HEK293 (cell line): ENCODE results near the gene RNF223.

Source experiments
- CTCF ChIA-PET: fragments of 350-600 bp; formaldehyde crosslinking; extraction: SDS; loops from one replicate; lab custom pipeline; 2021; ENCODE audit warnings: antibody characterized with exemption; lab: Yijun Ruan, JAX
- POLR2A ChIA-PET: fragments of 300-600 bp; formaldehyde crosslinking; extraction: SDS; loops from one replicate; lab custom pipeline; 2020; ENCODE audit warnings: antibody characterized with exemption, inconsistent platforms; lab: Yijun Ruan, JAX
- H3K27ac ChIP-seq: fragments of 200-500 bp; sonication (Bioruptor generic); 2 replicates; pipeline ENCODE4 v1.5.1; 2014; ENCODE audit warnings: low read depth, low read length, control low read depth, inconsistent platforms; ENCODE audit errors: extremely low read depth
- H3K36me3 ChIP-seq, 2 experiments: fragments of 200-500 bp in 1 of 2; sonication (Bioruptor generic) in 1 of 2; 1 replicate in 1 of 2; 2 replicates in 1 of 2; pipeline ENCODE4 v1.5.1; 2014 to 2017; ENCODE audit warnings: inconsistent platforms in 2 of 2, low read length in 2 of 2; ENCODE audit not compliant: control insufficient read depth in 2 of 2, insufficient read depth in 1 of 2
- H3K4me1 ChIP-seq: fragments of 200-500 bp; sonication (Bioruptor generic); 2 replicates; pipeline ENCODE4 v1.5.1; 2014; ENCODE audit warnings: mild to moderate bottlenecking, low read length, inconsistent platforms; ENCODE audit not compliant: control insufficient read depth, insufficient read depth
- H3K4me3 ChIP-seq: 2 replicates; pipeline ENCODE4 v1.5.1; 2011; ENCODE audit warnings: low read depth, mild to moderate bottlenecking, control low read depth, low read length, moderate library complexity
- H3K9me3 ChIP-seq: fragments of 200-500 bp; sonication (Bioruptor generic); 2 replicates; pipeline ENCODE4 v1.5.1; 2014; ENCODE audit warnings: low read depth, low read length, inconsistent platforms; ENCODE audit not compliant: control insufficient read depth, insufficient read depth
- EGR2 ChIP-seq: fragments of 450-650 bp; formaldehyde crosslinking; IDR thresholded peaks from 2 replicates; pipeline ENCODE4 v1.5.1; 2016; ENCODE audit warnings: low read depth, missing biosample characterization, missing genetic modification characterization
- KLF7 ChIP-seq: fragments of 450-650 bp; formaldehyde crosslinking; IDR thresholded peaks from 2 replicates; pipeline ENCODE4 v1.5.1; 2016; ENCODE audit warnings: missing biosample characterization, missing genetic modification characterization, borderline replicate concordance
- MYNN ChIP-seq: fragments of 450-650 bp; formaldehyde crosslinking; IDR thresholded peaks from 2 replicates; pipeline ENCODE4 v1.5.1; 2016; ENCODE audit warnings: missing biosample characterization, missing genetic modification characterization, borderline replicate concordance
- PRDM1 ChIP-seq: fragments of 450-650 bp; formaldehyde crosslinking; IDR thresholded peaks from 2 replicates; pipeline ENCODE4; 2016; ENCODE audit warnings: missing biosample characterization, missing genetic modification characterization
- TCF7L2 ChIP-seq: IDR thresholded peaks from 2 replicates; pipeline ENCODE4 v1.6.1; 2011; ENCODE audit warnings: low read depth, mild to moderate bottlenecking, inconsistent platforms, low read length, moderate library complexity, borderline replicate concordance
- ZBTB8A ChIP-seq: fragments of 450-650 bp; formaldehyde crosslinking; IDR thresholded peaks from 2 replicates; pipeline ENCODE4 v1.5.1; 2016; ENCODE audit warnings: missing biosample characterization, missing genetic modification characterization
- ZFP69B ChIP-seq: fragments of 450-650 bp; formaldehyde crosslinking; IDR thresholded peaks from 2 replicates; pipeline ENCODE4 v1.5.1; 2016; ENCODE audit warnings: missing biosample characterization, missing genetic modification characterization
- ZNF155 ChIP-seq: fragments of 450-650 bp; formaldehyde crosslinking; IDR thresholded peaks from 2 replicates; pipeline ENCODE4 v1.5.1; 2016; ENCODE audit warnings: missing biosample characterization, missing genetic modification characterization
- ZNF26 ChIP-seq: fragments of 450-650 bp; formaldehyde crosslinking; IDR thresholded peaks from 2 replicates; pipeline ENCODE4 v1.5.1; 2016; ENCODE audit warnings: missing biosample characterization, missing genetic modification characterization
- ZNF292 ChIP-seq: fragments of 450-650 bp; formaldehyde crosslinking; IDR thresholded peaks from 2 replicates; pipeline ENCODE4 v1.5.1; 2016; ENCODE audit warnings: low read depth, missing biosample characterization, missing genetic modification characterization, borderline replicate concordance
- ZNF324 ChIP-seq: fragments of 450-650 bp; formaldehyde crosslinking; IDR thresholded peaks from 2 replicates; pipeline ENCODE4 v1.5.1; 2016; ENCODE audit warnings: missing biosample characterization, missing genetic modification characterization
- ZNF473 ChIP-seq: fragments of 450-650 bp; formaldehyde crosslinking; IDR thresholded peaks from 2 replicates; pipeline ENCODE4 v1.5.1; 2017; ENCODE audit warnings: missing biosample characterization, missing genetic modification characterization
- ZNF48 ChIP-seq: fragments of 450-650 bp; formaldehyde crosslinking; IDR thresholded peaks from 2 replicates; pipeline ENCODE4 v1.5.1; 2016; ENCODE audit warnings: missing biosample characterization, missing genetic modification characterization
- ZNF510 ChIP-seq: fragments of 450-650 bp; formaldehyde crosslinking; IDR thresholded peaks from 2 replicates; pipeline ENCODE4 v1.5.1; 2018; ENCODE audit warnings: mild to moderate bottlenecking, missing genetic modification characterization, missing biosample characterization; ENCODE audit not compliant: insufficient replicate concordance
- ZNF529 ChIP-seq: fragments of 450-650 bp; formaldehyde crosslinking; IDR thresholded peaks from 2 replicates; pipeline ENCODE4 v1.5.1; 2017; ENCODE audit warnings: missing genetic modification characterization, missing biosample characterization; ENCODE audit not compliant: insufficient replicate concordance
- ZNF555 ChIP-seq: fragments of 450-650 bp; formaldehyde crosslinking; conservative IDR thresholded peaks from 2 replicates; pipeline ENCODE4 v1.5.1; 2017; ENCODE audit warnings: missing biosample characterization, mild to moderate bottlenecking, missing genetic modification characterization, inconsistent platforms
- ZNF830 ChIP-seq: fragments of 450-650 bp; IDR thresholded peaks from 2 replicates; pipeline ENCODE4 v1.5.0; 2018; ENCODE audit warnings: missing biosample characterization, missing genetic modification characterization, low read depth, mild to moderate bottlenecking, moderate library complexity
- ZSCAN16 ChIP-seq: fragments of 450-650 bp; formaldehyde crosslinking; IDR thresholded peaks from 2 replicates; pipeline ENCODE4 v1.5.1; 2016; ENCODE audit warnings: missing biosample characterization, missing genetic modification characterization
- TF ChIP-seq, protein P1 (sequence below): fragments of 450-650 bp; formaldehyde crosslinking; IDR thresholded peaks from 2 replicates; pipeline ENCODE4 v1.5.1; 2017; ENCODE audit warnings: missing biosample characterization, missing genetic modification characterization
- TF ChIP-seq, protein P2 (sequence below): fragments of 450-650 bp; formaldehyde crosslinking; optimal IDR thresholded peaks from 2 replicates; pipeline ENCODE3; 2016; ENCODE audit warnings: missing biosample characterization, mild to moderate bottlenecking, missing genetic modification characterization

The RNF223 gene

GRCh38 chr1:1115786-1116700 is 41.9 kb upstream of the RNF223 start, which contains the start of gene C1orf159 (continued):
- TF ChIP-seq ZBTB8A (tag by site-specific recombination) (peak; percentile 89), ZNF555 (tag by site-specific recombination) (no peak), MYNN (tag by site-specific recombination) (peak; percentile 40; the same call in 1 of the 2 replicates), KLF7 (tag by site-specific recombination) (peak; percentile 93; the same call in 1 of the 2 replicates)
- TF ChIP-seq, protein P1, sequence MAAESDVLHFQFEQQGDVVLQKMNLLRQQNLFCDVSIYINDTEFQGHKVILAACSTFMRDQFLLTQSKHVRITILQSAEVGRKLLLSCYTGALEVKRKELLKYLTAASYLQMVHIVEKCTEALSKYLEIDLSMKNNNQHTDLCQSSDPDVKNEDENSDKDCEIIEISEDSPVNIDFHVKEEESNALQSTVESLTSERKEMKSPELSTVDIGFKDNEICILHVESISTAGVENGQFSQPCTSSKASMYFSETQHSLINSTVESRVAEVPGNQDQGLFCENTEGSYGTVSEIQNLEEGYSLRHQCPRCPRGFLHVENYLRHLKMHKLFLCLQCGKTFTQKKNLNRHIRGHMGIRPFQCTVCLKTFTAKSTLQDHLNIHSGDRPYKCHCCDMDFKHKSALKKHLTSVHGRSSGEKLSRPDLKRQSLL (tag by site-specific recombination): peak; percentile 44; the same call in 1 of the 2 replicates

DNA sequence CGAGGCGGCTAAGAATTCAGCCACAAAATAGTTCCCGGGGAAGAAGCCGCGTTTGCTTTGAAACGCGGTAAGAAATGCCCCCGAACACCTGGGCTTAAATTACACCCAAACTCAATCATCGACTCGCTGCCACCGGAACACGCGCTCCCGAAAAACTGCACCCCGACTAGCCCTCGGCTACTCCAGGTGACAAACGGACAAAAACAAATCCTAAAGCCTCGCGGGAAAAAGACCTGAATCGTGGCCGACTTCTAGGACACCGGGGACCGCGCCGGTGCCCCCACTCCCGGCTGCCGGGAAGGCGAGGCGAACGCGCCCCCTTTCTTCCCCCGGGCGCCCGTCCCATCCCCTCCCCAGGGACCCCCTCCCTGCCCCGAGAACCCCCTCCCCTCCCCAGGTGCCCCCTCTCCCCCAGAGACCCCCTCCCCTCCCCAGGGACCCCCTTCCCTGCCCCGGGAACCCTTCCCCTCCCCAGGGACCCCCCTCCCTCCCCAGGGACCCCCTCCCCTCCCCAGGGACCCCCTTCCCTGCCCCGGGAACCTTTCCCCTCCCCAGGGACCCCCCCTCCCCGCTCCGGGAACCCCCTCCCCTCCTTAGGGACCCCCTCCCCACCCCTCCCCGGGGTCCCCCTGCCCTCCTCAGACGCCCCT is 41.2 kb upstream of the RNF223 start:
- peaks cover 0 to 18% of the 10 kb centered on the region in 2 experiments; a peak in 1 of 3 replicates for H3K36me3 ChIP-seq
- no peaks in the 10 kb centered on the region for H3K4me1 ChIP-seq
- H3K27ac ChIP-seq: no peak overlapping the region
- H3K9me3 ChIP-seq: no peaks in the 10 kb centered on the region
- H3K4me3 ChIP-seq: peak overlapping the region; percentile 83
- POLR2A ChIA-PET: no interaction called here
- no peak for TF ChIP-seq ZSCAN16
- TF ChIP-seq TCF7L2: no peak
- TF ChIP-seq EGR2 (tag by site-specific recombination): no peak
- no peak for TF ChIP-seq ZFP69B (tag by site-specific recombination)
- no peak for TF ChIP-seq ZNF529
- TF ChIP-seq ZNF155 (tag by site-specific recombination): no peak
- TF ChIP-seq ZNF510: no peak
- TF ChIP-seq ZNF292: no peak
- TF ChIP-seq ZNF324: no peak
- TF ChIP-seq ZNF26 (tag by site-specific recombination): no peak
- TF ChIP-seq, protein P2, sequence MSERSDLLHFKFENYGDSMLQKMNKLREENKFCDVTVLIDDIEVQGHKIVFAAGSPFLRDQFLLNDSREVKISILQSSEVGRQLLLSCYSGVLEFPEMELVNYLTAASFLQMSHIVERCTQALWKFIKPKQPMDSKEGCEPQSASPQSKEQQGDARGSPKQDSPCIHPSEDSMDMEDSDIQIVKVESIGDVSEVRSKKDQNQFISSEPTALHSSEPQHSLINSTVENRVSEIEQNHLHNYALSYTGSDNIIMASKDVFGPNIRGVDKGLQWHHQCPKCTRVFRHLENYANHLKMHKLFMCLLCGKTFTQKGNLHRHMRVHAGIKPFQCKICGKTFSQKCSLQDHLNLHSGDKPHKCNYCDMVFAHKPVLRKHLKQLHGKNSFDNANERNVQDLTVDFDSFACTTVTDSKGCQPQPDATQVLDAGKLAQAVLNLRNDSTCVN (tag by site-specific recombination): no peak
- no peak for TF ChIP-seq ZNF473
- TF ChIP-seq ZNF48 (tag by site-specific recombination): no peak
- no peak for TF ChIP-seq PRDM1 (tag by site-specific recombination)
- TF ChIP-seq ZNF830 (tag by site-specific recombination): no peak
- TF ChIP-seq, all 188 proteins: peak for 0
- CTCF ChIA-PET: no interaction called here
